Adipocyte (in vitro differentiated cells): ENCODE data around the gene FBXW5.

Experiments
- DNase-seq: peaks from one replicate; pipeline ENCODE4 v3.0.0-alpha.2; 2015; ENCODE audit warnings: low read depth
- H3K27me3 ChIP-seq: replicated peaks from 2 replicates; pipeline ENCODE4 v1.7.0; 2013; ENCODE audit warnings: mild to moderate bottlenecking, low read length, moderate library complexity; ENCODE audit not compliant: control insufficient read depth, insufficient read depth
- H3K36me3 ChIP-seq: 2 replicates; pipeline ENCODE4 v1.7.0; 2013; ENCODE audit warnings: low read length, mild to moderate bottlenecking, moderate library complexity; ENCODE audit not compliant: control insufficient read depth, insufficient read depth, severe bottlenecking
- H3K4me1 ChIP-seq: 2 replicates; pipeline ENCODE4 v1.7.0; 2013; ENCODE audit warnings: mild to moderate bottlenecking, low read length, moderate library complexity; ENCODE audit not compliant: control insufficient read depth, insufficient read depth
- H3K4me3 ChIP-seq: 2 replicates; pipeline ENCODE4 v1.7.0; 2013; ENCODE audit warnings: mild to moderate bottlenecking, low read length, moderate library complexity
- H3K9ac ChIP-seq: 2 replicates; pipeline ENCODE4 v1.7.0; 2013; ENCODE audit warnings: mild to moderate bottlenecking, low read length, moderate library complexity
- H3K9me3 ChIP-seq: 2 replicates; pipeline ENCODE4 v1.7.0; 2013; ENCODE audit warnings: mild to moderate bottlenecking, low read length, moderate library complexity; ENCODE audit not compliant: control insufficient read depth

FBXW5 gene

DNA sequence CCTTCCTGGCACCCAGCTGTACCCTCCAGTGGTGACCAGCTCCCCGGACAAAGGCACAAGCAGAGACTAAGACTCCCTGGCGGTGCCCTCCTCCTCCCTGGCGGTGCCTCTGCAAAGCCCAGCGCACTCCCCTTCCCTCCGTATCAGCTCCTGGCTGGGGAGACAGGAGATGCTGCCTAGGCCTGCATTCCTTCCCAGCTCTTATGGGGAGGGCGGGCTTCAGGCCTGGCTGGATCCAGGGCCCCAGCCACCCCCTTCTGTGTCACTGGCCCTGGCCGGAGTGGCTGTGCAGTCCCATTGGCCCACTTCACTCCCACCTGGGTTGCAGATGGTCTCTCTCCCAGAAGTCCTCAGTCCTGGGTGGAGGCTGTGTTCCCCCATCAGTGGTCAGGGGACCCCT lies 13.9 kb upstream of the FBXW5 start:
- H3K4me1 ChIP-seq: peaks cover 6% of the 10 kb centered on the region
- no peak overlapping the region for H3K4me3 ChIP-seq
- no peak for DNase-seq
- H3K9me3 ChIP-seq: no peaks in the 10 kb centered on the region
- H3K27me3 ChIP-seq: peaks cover 17% of the 10 kb centered on the region
- H3K9ac ChIP-seq: no peak overlapping the region
- H3K36me3 ChIP-seq: no peaks in the 10 kb centered on the region

DNA sequence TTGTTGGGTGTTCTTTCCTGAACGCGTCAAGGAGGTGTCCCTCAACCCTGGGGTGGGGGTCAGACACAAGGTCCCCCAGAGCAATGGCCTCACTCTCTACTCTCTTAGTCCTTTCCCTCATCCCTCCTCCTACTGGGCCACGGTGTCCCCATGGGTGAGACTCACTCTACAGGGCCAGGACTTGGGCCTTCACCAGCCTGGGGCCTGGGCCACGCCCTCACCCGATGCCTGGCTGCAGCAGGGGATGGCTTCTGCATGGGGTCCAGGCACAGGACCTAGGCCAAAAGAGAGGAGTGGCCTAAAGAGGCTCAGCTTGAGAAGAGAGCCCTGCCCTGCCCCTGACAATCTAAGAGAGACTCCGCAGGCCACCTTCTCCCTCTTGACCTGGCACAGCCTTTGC lies 13.4 kb upstream of the FBXW5 start:
- no peak overlapping the region for H3K4me3 ChIP-seq
- H3K36me3 ChIP-seq: no peaks in the 10 kb centered on the region
- H3K4me1 ChIP-seq: peaks cover 6% of the 10 kb centered on the region
- no peak for DNase-seq
- H3K27me3 ChIP-seq: peaks cover 17% of the 10 kb centered on the region
- H3K9me3 ChIP-seq: no peaks in the 10 kb centered on the region
- H3K9ac ChIP-seq: no peak overlapping the region

DNA sequence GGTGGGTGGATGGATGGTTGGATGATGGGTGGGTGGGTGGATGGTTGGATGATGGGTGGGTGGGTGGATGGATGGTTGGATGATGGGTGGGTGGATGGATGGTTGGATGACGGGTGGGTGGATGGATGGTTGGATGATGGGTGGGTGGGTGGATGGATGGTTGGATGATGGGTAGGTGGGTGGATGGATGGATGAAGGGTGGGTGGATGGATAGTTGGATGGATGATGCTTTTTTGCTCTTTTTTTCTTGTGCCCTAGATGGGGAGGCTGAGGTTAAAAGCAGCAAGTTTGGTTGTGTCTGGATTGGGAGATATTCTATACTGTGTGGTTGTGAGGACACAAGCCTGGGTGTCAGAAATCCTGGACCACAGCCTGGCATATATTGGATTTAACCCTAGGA lies 12.9 kb upstream of the FBXW5 start:
- Histone ChIP-seq H3K27me3 (peaks cover 17% of the 10 kb centered on the region), H3K9me3 (no peaks in the 10 kb centered on the region), H3K4me1 (peaks cover 6% of the 10 kb centered on the region), H3K36me3 (no peaks in the 10 kb centered on the region), H3K4me3 (no peak overlapping the region), H3K9ac (no peak overlapping the region)
- DNase-seq: no peak

DNA sequence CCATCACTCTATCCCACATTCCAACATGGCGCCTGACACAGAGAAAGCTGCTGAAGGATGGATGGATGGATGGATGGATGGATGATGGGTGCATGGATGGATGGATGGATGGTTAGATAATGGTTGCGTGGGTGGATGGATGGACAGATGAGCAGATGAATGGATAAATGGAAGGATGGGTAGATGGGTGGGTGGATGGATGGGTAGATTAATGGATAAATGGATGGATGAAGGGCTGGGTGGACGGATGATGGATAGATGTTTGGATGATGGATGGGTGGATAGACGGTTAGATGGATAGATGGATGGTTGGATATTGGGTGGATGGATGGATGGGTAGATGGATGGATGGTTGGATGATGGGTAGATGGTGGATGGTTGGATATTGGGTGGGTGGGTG lies 12.1 kb upstream of the FBXW5 start:
- Histone ChIP-seq H3K9ac (no peak overlapping the region), H3K27me3 (peaks cover 17% of the 10 kb centered on the region), H3K4me1 (peaks cover 5% of the 10 kb centered on the region), H3K4me3 (no peak overlapping the region), H3K9me3 (no peaks in the 10 kb centered on the region), H3K36me3 (no peaks in the 10 kb centered on the region)
- no peak for DNase-seq

DNA sequence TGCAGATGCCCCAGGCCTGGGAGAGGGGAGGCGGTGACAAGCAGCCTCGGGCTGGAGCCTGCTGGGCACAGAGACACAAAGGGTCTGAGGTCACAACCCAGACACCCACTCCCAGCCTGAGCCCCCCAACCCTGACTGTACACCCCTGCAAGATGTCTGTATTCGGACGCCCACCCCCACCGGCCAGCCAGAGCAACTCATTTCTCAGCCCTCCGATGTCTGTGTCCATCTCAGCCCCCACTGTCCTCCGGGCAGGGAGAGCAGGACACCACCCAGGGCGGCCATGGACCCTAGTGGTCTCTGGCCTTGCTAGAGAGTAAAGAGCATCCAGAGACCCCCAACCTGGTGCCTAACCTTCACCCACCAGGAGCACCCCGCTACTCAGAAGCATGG lies 11.4 kb upstream of the FBXW5 start:
- Histone ChIP-seq H3K9ac (no peak overlapping the region), H3K9me3 (no peaks in the 10 kb centered on the region), H3K4me1 (no peaks in the 10 kb centered on the region), H3K36me3 (no peaks in the 10 kb centered on the region), H3K4me3 (no peak overlapping the region), H3K27me3 (peaks cover 17% of the 10 kb centered on the region)
- no peak for DNase-seq

DNA sequence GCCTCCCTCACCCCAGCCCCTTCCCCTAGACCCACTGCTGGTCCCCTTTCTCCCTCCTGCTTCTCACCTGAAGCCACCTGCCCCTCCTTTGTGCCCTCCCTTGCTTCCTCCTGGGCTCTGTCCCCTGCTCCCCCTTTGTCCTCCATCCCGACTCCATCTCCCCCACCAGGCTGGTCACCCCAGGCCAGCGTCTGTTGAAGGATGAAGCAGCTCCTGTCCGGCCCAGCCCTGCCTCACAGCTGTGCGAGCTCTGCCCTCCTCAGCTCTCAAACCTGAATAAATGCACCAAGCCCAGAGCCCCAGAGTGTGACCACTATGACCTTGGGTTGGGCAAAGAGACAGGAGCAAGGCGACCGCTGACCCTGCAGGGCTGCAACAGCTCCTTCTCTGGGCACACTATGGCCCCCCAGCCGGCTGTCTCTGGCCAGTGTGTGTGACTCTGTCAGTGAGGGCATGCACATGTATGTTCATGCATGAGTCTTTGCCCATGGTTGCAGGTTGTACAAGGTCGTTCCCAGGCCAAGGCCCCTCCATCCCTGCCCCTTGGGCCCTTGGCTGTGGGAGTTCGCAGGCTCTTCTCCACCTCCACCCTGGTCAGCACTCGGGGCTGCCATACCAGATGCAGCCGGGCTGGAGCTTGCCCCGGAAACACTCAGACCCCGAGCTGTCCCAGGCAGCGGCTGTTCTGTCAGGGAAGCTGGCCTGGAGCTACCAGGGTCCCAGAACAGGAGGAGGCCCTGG lies 10.8 kb upstream of the FBXW5 start:
- no peak overlapping the region for H3K4me3 ChIP-seq
- peaks cover 17% of the 10 kb centered on the region for H3K27me3 ChIP-seq
- no peak overlapping the region for H3K9ac ChIP-seq
- H3K4me1 ChIP-seq: peaks cover 1% of the 10 kb centered on the region
- no peak for DNase-seq
- no peaks in the 10 kb centered on the region for H3K9me3 ChIP-seq
- no peaks in the 10 kb centered on the region for H3K36me3 ChIP-seq

DNA sequence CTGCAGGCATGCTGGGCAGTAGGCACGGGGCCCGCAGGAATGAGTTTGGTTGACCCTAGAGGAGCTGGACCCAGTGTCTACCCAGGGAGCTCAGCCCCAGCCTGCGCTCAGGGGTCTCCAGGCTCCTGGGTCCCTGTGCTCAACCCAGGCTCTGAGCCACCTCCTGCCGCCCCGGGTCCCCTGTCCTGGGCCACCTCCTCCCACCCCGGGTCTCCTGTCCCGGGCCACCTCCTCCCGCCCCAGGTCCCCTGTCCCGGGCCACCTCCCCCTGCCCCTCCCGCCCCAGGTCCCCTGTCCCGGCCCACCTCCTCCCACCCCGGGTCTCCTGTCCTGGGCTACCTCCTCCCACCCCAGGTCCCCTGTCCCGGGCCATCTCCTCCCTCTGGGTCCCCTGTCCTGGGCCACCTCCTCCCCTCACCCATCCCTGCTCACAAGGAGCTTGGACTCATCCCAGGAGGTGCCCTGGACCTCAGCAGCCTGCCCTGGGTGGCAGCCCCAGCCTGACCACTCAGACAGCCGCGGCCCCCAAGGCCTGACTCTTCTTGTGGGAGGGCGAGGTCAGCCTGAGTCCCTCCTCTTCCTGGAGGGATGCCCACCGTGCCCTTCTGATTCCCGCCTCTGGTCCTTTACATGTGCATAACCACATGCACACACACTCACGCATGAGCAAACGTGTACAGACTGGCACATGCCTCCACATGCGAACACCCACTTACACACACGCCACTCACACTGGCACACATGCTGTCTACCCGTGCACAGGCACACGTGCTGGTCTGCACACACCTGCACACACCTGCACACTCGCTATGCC lies 9.9 kb upstream of the FBXW5 start:
- Histone ChIP-seq H3K27me3 (peaks cover 17% of the 10 kb centered on the region), H3K4me3 (no peak overlapping the region)
- no peak for DNase-seq

DNA sequence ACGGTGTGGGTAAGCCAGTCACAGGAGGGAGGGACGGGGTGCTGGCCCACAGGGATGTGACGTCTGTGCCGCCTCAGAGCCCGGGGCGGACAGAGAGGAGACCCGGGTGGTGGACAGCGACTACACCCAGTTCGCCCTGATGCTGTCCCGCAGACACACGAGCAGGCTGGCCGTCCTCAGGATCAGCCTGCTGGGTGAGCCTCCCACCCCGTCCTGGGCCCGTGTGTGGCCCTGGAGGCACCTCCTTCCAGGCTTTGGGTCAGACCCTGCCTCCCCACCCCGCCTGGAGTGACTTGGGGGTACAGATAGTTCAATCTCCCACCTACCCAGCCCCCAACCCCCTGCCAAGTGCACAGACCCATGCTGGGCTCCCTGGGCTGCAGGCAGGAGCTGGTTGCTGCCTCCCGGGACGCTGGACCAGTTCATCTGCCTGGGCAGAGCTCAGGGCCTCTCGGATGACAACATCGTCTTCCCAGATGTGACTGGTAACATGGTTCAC lies 9.3 kb upstream of the FBXW5 start:
- Histone ChIP-seq H3K9me3 (no peaks in the 10 kb centered on the region), H3K36me3 (no peaks in the 10 kb centered on the region), H3K27me3 (peaks cover 17% of the 10 kb centered on the region), H3K9ac (no peak overlapping the region), H3K4me3 (no peak overlapping the region), H3K4me1 (peaks cover 5% of the 10 kb centered on the region)
- no peak for DNase-seq

More for the DNA sequence above, 9.9 kb upstream of the FBXW5 start:
- Histone ChIP-seq H3K36me3 (no peaks in the 10 kb centered on the region), H3K9ac (no peak overlapping the region), H3K9me3 (no peaks in the 10 kb centered on the region), H3K4me1 (peaks cover 5% of the 10 kb centered on the region)

DNA sequence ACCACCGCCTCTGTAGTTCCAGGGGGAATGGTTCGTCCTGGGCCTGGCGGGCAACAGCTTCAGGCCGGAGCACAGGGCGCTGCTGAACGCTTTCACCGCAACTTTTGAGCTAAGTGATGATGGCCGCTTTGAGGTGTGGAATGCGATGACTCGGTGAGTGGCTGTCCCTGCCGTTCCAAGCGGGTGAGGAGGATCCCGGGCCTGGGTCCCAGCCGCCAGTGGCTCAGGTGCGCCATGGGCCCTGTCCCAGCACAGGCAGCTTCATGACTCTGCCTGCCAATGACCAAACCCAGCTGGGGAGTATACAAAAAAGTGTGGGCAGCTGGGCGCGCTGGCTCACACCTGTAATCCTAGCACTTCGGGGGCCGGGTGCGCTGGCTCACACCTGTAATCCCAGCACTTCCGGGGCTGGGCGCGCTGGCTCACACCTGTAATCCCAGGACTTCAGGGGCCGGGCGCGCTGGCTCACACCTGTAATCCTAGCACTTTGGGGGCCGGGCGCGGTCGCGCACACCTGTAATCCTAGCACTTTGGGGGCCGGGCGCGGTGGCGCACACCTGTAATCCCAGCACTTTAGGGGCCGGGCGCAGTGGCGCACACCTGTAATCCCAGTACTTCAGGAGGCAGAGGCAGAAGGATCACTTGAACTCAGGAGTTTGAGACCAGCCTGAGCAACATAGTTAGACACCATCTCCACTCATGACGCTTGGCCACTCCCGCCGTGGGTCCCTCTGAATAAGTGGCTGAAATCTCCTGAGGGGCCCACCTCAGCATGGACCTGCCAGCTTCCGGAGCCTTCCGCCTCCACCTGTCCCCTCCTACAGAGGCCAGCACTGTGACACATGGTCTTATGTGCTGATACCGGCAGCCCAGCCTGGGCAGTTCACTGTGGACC lies 8.6 kb upstream of the FBXW5 start:
- no peak for DNase-seq
- Histone ChIP-seq H3K9ac (no peak overlapping the region), H3K4me1 (peaks cover 5% of the 10 kb centered on the region), H3K27me3 (peaks cover 17% of the 10 kb centered on the region), H3K9me3 (no peaks in the 10 kb centered on the region), H3K36me3 (no peaks in the 10 kb centered on the region), H3K4me3 (no peak overlapping the region)

DNA sequence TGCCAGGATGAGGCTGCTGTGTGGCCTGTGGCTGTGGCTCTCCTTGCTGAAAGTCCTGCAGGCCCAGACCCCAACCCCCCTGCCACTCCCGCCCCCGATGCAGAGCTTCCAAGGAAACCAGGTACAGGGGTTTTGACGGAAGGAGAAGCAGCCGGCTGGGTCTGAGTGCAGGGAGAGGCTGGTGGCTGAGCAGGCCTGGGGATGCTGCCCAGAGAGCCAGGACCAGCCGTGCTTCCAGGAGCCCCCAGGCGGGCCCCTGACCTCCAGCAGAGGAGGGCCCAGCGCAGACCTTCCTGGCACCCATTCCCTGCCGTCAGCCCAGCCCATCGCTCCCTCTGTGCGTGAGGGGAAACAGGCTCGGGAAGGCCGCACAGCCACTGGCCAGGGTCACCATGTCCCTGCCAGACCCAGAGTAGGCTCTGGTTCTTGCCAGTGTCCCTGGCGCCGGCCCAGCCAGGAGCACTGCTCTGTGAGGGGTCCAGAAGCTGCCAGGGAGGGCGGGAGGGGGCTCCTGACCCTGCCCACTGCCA lies 7.8 kb upstream of the FBXW5 start:
- DNase-seq: no peak
- no peak overlapping the region for H3K4me3 ChIP-seq
- H3K9ac ChIP-seq: no peak overlapping the region
- no peaks in the 10 kb centered on the region for H3K9me3 ChIP-seq
- peaks cover 5% of the 10 kb centered on the region for H3K4me1 ChIP-seq
- H3K36me3 ChIP-seq: no peaks in the 10 kb centered on the region
- peaks cover 17% of the 10 kb centered on the region for H3K27me3 ChIP-seq
